Stimulated activated naive CD4-positive, alpha-beta T cell (primary cell): ENCODE data around the gene DYNLT1.
A peak's percentile ranks its signal among the peaks of the same experiment; 100 is the strongest.
"Not testable (repeated sequence)": the region's sequence is repeated elsewhere in the genome, so short reads cannot be mapped to it uniquely, and the experiment has no call there.

ENCODE experiments used
- DNase-seq, 6 experiments: peaks; one replicate each; lab custom pipeline; 2025; lab: John Stamatoyannopoulos, UW

The DYNLT1 gene

DNA sequence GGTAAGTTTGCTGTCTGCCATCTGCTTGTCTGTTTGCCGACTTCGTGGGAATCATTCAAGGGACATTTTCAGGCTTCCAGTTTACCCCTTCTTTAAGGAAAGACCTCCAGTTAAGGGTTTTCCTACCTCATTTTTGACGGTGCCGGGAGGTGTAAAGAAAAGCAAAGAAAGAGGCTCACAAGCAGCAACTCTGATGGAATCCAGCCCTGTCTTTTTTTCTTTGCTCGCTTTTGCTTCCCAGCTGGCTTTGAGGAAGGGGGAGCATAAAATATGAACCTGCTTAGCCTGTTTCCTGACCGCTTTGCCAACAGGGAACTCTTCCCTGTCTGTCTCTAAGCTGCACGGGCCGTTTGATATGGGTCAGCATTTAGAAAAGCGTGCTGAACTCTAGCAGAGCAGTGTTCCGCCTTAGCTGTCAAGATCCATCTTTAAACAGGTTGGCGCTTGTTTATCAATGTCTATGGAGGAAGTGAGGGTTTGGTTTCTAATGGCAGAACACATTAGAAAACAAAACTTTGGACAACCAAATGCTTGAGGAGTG, 19.2 kb upstream of the DYNLT1 start:
- peak in 1 of 6 experiments; percentile 41 for DNase-seq

DNA sequence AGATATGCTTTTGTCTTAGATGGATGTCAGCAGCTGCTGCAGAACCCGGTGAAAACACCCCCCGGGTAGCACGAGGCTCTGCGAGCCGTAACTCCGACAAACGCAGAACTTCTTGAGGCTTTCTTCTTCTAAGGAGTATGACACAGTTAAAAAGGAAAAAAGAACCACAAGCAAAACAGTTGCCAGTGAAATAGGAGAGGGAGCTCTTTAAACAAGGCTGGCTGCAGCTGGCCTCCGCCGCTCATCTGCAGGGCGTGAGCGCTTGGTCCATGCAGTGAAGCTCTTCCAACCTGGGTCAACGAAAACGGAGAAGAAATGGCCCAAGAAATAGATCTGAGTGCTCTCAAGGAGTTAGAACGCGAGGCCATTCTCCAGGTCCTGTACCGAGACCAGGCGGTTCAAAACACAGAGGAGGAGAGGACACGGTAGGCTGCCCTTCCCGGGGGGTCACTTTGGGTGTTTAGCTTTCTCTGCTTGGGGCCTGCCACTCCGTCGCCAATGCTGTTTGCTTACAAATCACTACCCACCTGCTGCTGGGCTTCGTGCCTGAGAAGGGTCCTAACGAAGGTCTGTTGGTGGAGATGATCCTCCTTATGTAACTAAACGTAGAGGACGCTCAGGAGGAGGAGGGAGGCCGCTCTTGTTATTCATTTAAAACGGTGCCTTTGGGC, 18.5 kb upstream of the DYNLT1 start:
- DNase-seq, result peak in 4 of 6 experiments; percentile 16 to 71 (median 68)

DNA sequence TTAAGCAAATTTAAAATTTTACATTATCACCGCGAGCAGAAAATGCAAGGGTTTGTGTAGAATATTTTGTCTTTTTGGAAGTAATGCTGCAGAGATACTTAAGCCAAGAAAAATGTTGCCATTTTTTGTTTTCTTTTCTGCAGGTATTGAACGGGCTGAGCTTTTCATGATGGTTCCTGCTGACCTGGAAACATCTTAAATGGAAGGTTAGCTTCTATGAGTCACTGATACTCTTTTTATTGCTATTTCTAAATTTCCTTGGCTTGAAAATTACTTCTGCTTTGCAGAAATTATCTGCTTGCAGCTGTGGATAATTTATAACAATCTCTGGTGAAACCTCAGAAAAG, 18.0 kb upstream of the DYNLT1 start:
- DNase-seq, result no peak

DNA sequence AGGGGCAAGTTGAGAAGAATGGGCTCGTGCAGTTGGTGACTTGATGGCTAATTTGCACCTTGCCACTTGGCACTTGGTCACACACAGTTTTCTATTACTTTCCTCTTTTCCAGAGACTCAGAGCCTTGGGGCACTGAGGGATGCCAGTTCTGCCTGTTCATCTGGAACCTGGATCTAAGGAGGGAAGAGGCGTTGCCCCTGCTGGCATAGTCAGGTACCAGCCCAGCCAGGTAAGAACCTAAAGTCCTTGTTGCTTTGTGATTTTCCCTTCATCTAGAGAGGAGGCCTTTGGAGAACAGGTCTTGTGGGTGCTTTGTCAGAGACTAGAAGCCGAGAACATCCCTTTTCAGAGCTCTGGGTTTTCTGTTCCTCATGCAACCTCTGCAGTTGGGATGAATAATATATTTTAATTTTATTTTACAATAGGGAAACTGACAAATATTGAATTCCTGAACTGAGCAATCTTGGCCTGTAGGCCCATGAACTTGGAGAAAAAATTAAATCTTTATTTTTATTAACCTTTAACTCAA, 16.7 kb upstream of the DYNLT1 start:
- DNase-seq, result no peak

DNA sequence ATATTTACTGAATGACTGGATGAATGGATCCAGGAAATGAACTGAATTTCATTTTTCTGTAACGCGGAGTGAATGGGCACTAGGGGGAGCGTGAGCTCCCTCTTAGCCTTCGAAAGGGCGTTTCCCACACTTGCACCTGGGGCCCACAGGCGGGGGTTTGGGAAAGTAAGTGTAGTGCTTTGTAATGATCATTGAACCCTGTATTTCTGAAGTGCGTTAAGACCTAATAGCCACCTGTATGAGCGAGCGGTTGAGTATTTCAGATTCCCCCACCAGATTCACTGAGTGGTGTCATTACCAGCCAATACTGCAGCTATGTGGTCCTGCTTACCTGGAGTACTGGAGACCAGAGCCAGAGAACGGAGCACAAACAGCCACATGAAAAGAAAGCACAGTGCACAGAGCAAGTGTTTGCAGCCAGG, 15.8 kb upstream of the DYNLT1 start:
- DNase-seq, result peak; percentile 19 to 79 (median 61)

DNA sequence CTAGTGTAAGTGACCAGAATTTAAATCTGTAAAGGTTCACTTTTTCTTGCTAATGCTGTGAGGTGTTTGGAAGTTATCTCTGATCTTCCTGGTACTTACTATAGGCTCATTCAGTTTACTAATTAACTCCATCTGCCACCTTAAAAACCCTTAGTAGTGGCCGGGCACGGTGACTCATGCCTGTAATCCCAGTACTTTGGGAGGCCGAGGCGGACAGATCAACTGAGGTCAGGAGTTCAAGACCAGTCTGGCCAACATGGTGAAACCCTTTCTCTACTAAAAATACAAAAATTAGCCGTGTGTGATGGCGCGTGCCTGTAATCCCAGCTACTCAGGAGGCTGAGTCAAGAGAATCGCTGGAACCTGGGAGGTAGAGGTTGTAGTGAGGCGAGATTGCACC, 12.4 kb upstream of the DYNLT1 start:
- DNase-seq, result not testable (repeated sequence)

DNA sequence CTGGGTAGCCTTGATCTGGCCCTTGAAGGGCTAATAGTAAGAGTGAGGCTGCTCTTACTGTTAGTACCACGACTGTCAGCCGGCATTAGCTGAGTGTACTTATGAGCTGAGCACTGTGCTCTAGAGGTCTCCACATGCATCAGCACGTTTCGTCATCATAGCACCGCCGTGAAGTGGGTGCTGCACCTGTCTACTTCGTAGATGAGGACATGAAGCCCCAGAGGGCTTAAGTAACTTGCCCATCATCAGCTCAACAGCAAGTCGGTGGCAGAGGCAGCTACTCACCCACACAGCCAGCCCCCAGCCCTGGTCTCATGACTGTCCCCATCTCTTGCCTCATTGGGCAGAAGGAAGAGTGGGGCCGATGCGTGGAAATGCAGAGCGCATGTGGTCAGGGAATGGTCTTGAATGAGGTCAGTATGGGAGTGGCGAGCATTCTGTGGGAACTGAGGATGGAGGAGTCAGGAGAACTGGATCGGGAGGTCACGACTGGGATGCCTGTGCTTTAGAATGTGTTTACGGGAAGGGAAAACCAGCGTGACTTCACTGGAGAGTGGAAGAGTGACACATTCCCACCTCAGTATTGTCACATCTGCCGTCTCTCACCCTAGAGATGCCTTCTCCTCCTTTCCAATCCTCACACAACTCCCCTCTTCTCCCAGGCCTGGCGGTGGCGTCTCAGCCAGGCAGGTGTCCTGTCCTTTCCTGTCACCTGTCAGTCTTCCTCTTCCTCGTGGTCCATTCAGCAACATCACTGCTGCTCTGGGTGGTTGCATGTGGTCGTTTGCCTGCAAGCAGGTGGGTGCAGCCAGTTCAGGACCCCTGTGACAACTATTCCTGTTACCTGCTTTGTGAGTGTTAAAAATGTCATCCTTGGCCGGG, 11.3 kb upstream of the DYNLT1 start:
- DNase-seq, result no peak

DNA sequence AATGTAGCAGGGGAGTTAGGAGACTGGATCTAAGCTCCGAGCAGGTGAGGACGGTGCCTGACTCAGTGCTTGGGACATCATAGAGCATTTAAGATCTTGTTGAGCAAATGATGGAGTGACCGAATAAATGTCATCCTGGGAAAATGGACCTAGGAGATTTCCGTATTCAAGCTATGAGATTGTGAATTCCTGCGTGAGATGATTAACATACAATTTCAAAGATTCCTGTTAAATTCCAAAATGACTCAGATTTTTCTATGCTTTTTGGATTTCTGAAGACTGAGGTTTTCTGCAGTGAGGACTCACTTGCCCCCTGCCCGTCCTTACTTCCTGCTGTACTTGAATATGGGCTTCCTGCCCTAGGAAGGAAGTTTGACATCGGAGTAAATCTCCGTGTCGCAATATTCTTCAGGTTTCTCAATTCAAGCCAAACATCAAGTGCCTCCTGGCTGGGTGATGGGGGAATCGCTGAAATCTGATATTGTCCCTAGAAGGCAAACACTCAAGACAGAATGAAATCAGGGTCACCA, 10.5 kb upstream of the DYNLT1 start:
- peak in 3 of 6 experiments; percentile 22 to 50 (median 35) for DNase-seq

DNA sequence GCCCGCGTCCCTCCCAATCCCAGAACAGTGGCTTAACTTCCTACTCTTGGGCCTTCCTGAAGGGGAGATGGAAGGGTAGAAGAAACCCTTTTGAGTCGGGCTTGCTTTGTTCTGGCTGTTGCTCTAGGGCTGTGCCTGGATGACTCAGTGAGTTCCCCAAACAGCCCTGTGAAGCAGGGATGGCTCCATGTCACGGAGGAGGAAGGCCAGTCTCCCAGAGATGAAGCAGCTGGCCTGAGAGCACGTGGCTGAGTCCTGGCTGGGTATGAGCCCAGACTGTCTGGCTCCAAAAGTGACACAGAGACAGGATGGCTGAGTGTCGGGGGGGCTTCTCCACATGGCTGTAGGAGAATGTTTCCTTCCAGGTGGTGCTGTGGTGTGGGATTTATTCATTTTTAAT, 10.0 kb upstream of the DYNLT1 start:
- no peak for DNase-seq

DNA sequence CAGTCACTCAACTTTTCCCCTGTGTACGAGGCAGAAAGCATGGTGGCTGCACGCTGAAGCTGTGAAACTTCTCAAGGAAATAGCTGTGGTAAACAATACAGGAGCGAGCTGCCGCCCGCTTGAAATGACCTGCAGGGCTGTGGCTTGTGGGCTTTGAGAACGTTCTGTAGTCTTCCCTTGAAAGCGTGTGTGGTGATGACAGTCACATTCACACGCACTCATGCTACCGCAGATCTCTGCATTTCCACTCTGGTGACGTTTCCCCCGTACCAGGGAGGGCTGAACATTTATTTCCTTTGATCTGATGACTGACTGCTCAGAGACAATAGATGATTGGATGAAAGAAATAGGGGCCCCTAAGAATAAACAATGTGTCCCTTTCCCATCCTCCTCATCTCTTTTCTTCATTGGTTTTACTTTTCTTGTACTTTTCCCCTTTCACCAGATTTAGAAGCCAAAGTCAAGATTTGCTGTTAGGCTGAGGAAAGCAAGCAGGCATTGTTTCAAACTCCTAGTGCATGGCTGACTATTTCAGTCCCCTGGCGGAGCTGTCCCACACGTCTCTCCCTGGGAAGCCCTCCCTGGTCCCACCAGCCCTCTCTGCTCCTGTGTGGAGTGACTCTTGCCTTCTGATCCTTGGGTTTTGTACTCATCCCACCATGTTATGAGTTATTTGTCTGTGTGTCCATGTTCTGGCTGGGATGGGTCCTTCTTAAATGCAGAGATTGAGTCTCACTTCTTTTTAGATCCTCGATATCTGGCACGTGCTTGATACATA, 9.2 kb upstream of the DYNLT1 start:
- peak; percentile 80 to 99 (median 90) for DNase-seq

DNA sequence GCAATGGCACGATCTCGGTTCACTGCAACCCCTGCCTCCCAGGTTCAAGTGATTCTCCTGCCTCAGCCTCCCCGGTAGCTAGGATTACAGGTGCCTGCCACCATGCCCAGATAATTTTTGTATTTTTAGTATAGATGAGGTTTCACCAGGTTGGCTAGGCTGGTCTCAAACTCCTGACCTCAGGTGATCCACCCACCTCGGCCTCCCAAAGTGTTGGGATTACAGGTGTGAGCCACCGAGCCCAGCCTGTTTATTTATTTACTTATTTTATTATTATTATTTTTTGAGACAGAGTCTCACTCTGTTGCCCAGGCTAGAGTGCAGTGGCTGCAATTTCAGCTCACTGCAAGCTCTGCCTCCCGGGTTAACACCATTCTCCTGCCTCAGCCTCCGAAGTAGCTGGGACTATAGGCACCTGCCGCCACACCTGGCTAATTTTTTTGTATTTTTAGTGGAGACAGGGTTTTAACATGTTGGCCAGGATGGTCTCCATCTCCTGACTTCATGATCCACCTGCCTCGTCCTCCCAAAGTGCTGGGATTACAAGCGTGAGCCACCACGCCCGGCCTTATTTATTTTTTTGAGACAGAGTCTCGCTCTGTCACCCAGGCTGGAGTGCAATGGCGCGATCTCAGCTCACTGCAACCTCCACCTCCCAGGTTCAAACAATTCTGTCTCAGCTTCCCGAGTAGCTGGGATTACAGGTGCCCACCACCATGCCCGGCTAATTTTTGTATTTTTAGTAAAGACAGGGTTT, 7.6 kb upstream of the DYNLT1 start:
- not testable (repeated sequence) for DNase-seq

DNA sequence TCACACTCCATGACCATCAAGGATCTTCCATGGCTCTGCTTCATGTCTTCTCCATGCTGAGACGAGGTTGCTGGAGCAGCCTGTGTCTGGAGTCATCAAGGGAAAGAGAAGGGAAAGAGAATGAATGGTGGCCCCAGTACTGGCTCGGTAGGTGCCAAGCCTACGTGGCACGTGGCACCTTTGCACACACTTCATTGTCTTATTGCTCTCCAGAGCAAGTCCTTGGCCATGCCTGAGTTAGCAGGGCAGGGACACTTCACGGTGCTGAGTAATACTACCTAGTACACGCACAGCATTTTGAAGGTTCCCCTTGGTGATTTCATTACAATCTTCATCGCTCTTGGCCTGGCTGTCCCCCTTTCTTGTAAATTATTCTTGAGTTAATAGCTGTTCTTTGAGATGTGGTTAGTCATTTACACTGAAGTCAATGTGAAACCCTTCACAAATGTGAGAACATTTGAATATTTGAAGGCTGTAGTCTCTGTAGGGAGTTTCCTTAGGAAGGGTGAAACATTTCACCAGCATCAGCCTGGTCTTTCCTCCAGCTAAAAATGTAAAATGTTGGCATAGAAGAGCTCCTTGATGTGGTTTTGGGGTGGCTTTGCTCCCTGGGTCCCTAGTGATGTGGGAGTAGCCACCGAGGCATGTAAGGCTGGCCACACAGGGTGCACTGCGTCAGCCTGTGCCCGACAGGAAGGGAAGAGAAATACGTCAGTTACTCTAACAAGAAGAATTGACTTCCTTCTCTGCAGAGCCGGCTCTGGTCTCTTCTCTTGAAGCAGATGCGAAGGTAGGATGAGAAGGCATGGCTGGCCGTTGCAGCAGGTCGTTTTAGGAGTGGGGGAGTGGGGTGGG, 5.0 kb upstream of the DYNLT1 start, which contains the start of gene SYTL3:
TSS of gene SYTL3 (plus strand) at position 766 of the 855 bp plus-strand sequence. CDS start 13,215 bp downstream, outside the sequence.
- DNase-seq, result peak; percentile 73 to 93 (median 82)

DNA sequence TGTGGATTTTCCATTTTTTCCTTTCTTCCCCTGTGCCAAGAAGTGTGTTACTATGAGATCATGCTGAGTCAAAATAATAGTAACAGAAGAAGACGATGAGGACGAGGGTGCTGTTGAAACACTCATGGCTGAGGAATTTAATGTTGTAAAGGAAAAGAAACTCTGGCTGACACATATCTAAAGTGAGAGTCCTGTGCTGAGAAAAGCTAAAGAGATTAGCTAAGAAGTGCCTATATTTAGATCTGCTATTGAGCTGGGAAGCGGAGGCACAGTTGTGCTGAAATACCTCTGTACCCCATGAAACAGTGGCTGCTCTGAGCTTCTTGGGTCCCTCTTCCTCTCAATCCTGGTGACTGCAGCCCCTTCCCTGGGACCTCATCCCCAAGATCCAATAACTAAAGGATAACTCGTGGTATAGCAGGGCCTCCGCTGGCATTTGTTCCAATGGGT, 4.2 kb upstream of the DYNLT1 start:
- DNase-seq, result no peak

DNA sequence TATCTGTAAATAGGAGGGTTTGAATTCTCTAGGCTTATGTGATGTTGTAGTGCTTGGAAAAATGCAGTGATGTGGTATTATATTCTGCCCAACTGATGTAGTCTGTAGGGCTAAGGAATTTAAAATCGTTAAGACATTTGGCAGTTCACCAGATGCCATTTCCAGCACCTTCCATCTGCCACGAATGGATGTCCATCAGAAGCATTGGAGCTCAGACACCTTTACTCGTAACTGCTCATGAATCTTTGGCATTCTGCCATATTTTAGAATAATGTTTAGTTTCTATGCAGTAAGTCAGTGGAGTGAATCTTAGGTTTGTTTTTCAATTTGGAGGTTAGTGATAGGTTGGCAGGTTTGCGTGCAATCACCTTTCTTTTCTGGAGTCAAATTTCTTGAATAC, 3.0 kb upstream of the DYNLT1 start:
- no peak for DNase-seq

DNA sequence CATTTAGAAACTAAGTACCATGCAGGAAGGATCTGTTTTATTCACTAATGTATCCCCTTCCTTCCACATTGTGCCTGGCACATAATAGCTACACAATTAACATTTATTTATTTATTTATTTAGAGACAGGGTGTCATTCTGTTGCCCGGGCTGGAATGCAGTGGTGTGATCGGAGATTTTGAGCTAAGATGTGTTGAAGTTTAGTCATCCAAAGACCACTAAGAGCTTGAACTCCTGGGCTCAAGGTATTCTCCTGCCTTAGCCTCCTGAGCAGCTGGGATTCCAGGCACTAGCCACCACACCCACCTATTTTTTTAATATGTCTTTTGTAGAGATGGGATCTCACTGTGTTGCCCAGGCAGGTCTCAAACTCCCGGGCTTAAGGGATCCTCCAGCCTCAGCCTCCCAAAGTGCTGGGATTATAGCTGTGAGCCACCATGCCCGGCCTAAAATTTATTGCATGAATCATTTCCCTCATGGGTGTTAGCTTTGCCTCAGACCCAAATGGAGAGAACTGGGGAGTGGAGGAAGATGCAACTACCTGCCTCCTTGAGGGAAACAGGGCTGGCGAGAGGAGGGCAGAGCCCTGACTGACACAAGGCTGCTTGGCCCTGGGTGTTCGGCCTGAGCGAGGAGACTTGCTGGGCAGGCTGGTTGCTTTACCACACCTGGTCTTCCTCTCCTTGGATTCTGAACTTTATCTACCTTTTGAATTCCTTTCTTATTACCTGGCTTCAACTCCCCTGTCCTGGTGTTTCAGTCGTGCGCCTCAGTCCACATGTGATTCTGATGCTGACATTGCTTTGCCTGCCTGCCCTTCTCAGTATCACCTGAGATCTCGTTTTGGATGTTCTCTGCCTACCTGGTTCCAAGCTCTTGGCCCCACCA, 1.7 kb upstream of the DYNLT1 start:
- DNase-seq, result no peak

DNA sequence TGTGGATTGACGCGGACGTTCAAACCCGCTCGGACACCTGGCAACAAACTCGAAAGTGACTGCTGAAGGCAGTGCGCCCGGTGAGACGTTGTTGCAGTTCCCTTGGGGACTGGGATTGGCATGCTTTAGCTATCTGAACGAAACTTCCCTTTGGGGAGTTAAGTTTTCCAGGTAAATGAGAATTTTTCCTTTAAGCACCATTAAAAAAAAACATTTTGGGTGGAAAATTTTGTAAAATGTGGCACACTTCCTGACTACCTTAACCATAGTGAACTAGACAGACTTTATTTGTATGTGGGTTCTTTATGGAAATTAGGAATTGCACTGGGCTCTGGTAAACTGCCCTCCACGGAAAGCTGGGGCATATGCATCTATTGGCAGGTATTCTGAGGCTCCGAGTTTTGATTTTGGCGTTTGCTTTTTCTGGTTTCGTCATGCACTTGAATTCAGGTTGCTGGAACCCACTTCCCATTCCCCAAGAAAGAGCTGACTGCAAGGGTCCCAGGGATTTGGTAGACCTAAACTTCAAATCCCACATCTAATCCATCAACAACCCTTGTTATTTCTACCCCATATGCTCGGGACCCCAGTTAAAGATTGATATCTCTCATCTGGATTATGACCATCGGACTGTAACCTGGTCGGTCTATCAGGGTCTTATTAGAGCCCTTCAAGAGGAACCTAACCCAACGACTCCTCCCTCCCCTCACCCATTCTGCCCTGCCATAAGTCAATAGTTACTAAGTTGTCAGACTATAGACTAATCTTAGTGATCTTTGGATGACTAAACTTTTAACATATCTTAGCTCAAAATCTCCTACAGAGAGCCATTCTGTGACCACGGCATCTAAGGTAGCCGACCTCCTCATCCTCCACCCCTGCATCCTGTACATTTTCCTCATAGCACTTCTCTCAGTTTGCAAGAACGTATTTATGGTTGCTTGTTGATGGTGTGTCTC, 800 bp upstream of the DYNLT1 start:
- no peak for DNase-seq

DNA sequence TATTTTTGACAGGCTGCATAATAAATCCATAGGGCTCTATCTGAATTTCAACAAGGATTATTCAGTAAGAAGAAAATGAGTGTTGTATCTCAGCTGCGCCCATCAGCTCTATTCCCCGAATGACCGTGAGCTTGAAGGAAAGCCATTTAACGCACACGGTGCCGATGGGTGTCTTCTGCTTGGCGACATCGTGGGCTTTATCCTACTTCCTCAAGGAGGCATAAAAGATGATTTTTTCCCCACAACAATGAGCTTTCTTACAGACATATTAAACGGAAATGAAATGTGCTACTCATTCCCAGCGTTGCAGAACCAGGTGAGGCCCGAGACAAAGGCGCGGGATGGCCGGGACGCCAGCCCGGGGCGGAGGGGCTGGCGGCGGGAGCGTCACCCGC, 710 bp downstream of the DYNLT1 start:
- DNase-seq, result peak in 2 of 6 experiments; percentile 40 to 48
